Measurements from ENCODE around the gene NDC80. TPM values are rescaled to one million over a fixed set of nuclear protein-coding genes. Genes with fewer than 3 reads are reported as not detected.

Gene NDC80
- polyA plus RNA-seq, 1 donor from 2014 or later = 1.9 TPM

- no peaks in the 10 kb centered on the region for H3K9me2 ChIP-seq (ENCODE audit: insufficient read depth, low read length)
- no peaks in the 10 kb centered on the region for H3K27me3 ChIP-seq (ENCODE audit: insufficient read depth, low read depth, low read length)
- H3K9me3 ChIP-seq (ENCODE audit: low read length) = no peaks in the 10 kb centered on the region
- peak within 1 kb of the TSS; percentile 96 for H3K4me3 ChIP-seq (ENCODE audit: low read length)
- H3K4me2 ChIP-seq (ENCODE audit: low read length) = peak within 1 kb of the TSS; percentile 74
- H3K36me3 ChIP-seq (ENCODE audit: insufficient read depth, low read length) = no peaks in the 10 kb centered on the region
- H3K9ac ChIP-seq (ENCODE audit: low read length) = peak within 1 kb of the TSS; percentile 89
- TF ChIP-seq CTCF (IDR thresholded peaks at IDR 0.05; ENCODE audit: poor library complexity, severe bottlenecking) (no peak), POLR2AphosphoS5 (IDR thresholded peaks at IDR 0.05) (peak; percentile 81), EZH2 (IDR thresholded peaks at IDR 0.05; ENCODE audit: borderline replicate concordance, insufficient read depth, low read length, poor library complexity, severe bottlenecking) (no peak), TAF1 (IDR thresholded peaks at IDR 0.05; ENCODE audit: low read depth) (peak; percentile 85), SMC3 (conservative IDR thresholded peaks at IDR 0.05; ENCODE audit: poor library complexity) (no peak), MXI1 (conservative IDR thresholded peaks at IDR 0.05; ENCODE audit: poor library complexity, severe bottlenecking) (peak; percentile 84), RAD21 (conservative IDR thresholded peaks at IDR 0.05) (no peak), REST (IDR thresholded peaks at IDR 0.05; ENCODE audit: borderline replicate concordance) (peak; percentile 70), EP300 (conservative IDR thresholded peaks at IDR 0.05; ENCODE audit: poor library complexity, severe bottlenecking) (peak; percentile 55)
- no peaks in the 10 kb centered on the region for H3F3A ChIP-seq (ENCODE audit: insufficient read depth, low read length, poor library complexity, severe bottlenecking)
- H3K27ac ChIP-seq (ENCODE audit: low read length) = peak within 1 kb of the TSS; percentile 91
- H4K20me1 ChIP-seq (ENCODE audit: insufficient read depth) = no peaks in the 10 kb centered on the region
- H2AFZ ChIP-seq (ENCODE audit: low read depth, low read length) = peak within 1 kb of the TSS; percentile 82
- peaks cover 32% of the 10 kb centered on the region for H3K79me2 ChIP-seq (replicated peaks; ENCODE audit: insufficient read depth, low read length)
Observed at GRCh38 chr18:2655178-2655953, 84.0 kb downstream of the NDC80 start, which contains the start of gene SMCHD1. Gene SMCHD1 (plus strand): TSS chr18:2655726. CDS start chr18:2656076, 350 bp downstream.

GRCh38 chr18:2655954-2656236, 84.5 kb downstream of the NDC80 start:
- Histone ChIP-seq H3K36me3 (ENCODE audit: insufficient read depth, low read length) (no peaks in the 10 kb centered on the region), H3K9ac (ENCODE audit: low read length) (peak overlapping the region; percentile 89), H4K20me1 (ENCODE audit: insufficient read depth) (no peaks in the 10 kb centered on the region), H3K79me2 (replicated peaks; ENCODE audit: insufficient read depth, low read length) (peaks cover 37% of the 10 kb centered on the region), H3F3A (ENCODE audit: insufficient read depth, low read length, poor library complexity, severe bottlenecking) (no peaks in the 10 kb centered on the region), H3K27ac (ENCODE audit: low read length) (peak overlapping the region; percentile 91), H3K9me3 (ENCODE audit: low read length) (no peaks in the 10 kb centered on the region), H3K9me2 (ENCODE audit: insufficient read depth, low read length) (no peaks in the 10 kb centered on the region), H2AFZ (ENCODE audit: low read depth, low read length) (peak overlapping the region; percentile 45), H3K4me3 (ENCODE audit: low read length) (peak overlapping the region; percentile 96), H3K27me3 (ENCODE audit: insufficient read depth, low read depth, low read length) (no peaks in the 10 kb centered on the region), H3K4me2 (ENCODE audit: low read length) (peak overlapping the region; percentile 74)
- no peak for TF ChIP-seq EZH2 (IDR thresholded peaks at IDR 0.05; ENCODE audit: borderline replicate concordance, insufficient read depth, low read length, poor library complexity, severe bottlenecking)
- TF ChIP-seq TAF1 (IDR thresholded peaks at IDR 0.05; ENCODE audit: low read depth) = no peak
- no peak for TF ChIP-seq RAD21 (conservative IDR thresholded peaks at IDR 0.05)
- TF ChIP-seq POLR2AphosphoS5 (IDR thresholded peaks at IDR 0.05) = no peak
- no peak for TF ChIP-seq SMC3 (conservative IDR thresholded peaks at IDR 0.05; ENCODE audit: poor library complexity)
- TF ChIP-seq EP300 (conservative IDR thresholded peaks at IDR 0.05; ENCODE audit: poor library complexity, severe bottlenecking) = peak; percentile 6
- TF ChIP-seq CTCF (IDR thresholded peaks at IDR 0.05; ENCODE audit: poor library complexity, severe bottlenecking) = peak; percentile 42
- no peak for TF ChIP-seq REST (IDR thresholded peaks at IDR 0.05; ENCODE audit: borderline replicate concordance)
- TF ChIP-seq MXI1 (conservative IDR thresholded peaks at IDR 0.05; ENCODE audit: poor library complexity, severe bottlenecking) = peak; percentile 58
